GM21723 (cell line): ENCODE data around the gene PNKP.
A peak's percentile ranks its signal among the peaks of the same experiment; 100 is the strongest.

Experiments used
- ATAC-seq: cut with Tn5 transposase; IDR thresholded peaks from one replicate; pipeline ENCODE4 v1.9.1; 2021; ENCODE audit warnings: mild to moderate bottlenecking, moderate library complexity; ENCODE audit not compliant: unreplicated experiment

Gene PNKP

DNA sequence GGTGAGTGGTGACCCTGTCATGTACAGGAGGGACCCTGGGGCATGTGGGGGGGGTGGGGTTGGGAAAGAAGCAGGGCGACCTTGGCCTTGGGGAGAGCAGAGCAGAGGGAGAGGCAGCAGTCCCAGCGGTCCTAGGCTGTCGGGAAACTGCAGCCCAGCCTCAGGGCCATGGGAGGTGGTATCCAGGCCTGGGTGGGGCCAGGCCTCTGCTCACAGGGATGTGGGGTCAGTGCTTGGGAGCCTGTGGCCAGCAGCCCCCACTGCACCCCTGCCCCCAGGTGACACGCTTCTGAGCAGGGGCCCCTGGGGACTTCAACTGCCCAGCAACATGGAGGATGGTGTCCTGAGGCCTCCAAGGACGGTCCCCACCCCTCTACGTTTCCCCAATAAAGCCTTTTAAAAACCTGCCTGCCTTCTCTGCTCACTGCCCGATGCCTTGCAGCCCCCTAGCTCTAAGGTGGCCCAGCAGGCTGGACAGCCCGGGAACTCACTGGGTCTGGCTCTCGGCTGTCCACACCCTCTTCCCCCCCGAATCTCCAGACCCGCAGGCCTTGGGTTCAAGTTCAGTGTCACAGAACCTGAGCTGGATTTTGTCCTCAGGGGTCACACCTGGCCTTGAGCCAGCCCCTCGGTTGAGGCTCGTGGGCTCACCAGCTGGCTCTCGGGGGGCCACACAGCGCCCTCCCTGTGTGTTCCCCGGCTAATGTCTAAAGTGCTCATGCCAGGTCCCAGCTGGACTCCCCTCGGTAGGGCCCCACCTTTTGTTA is 6.9 kb downstream of the PNKP start:
- no peak for ATAC-seq

DNA sequence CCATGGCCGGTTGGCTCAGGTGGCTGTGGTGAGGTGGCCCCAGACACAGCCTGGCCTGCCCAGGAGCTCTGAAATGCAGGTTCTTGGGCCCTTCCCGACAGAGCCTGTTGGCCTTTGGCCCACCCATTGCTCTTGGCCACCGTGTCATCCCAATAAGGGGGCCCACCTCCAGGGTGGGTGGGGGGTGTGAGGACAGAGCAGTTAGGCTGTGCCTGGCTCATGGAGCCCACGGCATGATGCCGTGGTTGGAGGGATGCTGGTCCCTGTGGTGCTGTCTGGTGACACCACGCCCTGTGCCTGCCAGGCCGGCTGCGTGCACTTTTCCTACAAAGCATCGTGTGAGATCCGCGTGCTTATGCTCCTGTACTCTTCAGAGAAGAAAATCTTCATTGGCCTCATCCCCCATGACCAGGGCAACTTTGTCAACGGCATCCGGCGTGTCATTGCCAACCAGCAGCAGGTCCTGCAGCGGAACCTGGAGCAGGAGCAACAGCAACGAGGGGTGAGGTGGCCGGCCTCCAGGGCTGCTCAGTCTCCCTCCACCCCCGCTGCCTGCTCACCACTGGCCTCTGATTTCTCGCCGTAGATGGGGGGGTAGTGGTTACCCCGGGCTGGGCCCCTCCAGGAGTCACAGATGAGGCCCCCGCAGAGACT is 7.6 kb downstream of the PNKP start:
- ATAC-seq, result no peak

DNA sequence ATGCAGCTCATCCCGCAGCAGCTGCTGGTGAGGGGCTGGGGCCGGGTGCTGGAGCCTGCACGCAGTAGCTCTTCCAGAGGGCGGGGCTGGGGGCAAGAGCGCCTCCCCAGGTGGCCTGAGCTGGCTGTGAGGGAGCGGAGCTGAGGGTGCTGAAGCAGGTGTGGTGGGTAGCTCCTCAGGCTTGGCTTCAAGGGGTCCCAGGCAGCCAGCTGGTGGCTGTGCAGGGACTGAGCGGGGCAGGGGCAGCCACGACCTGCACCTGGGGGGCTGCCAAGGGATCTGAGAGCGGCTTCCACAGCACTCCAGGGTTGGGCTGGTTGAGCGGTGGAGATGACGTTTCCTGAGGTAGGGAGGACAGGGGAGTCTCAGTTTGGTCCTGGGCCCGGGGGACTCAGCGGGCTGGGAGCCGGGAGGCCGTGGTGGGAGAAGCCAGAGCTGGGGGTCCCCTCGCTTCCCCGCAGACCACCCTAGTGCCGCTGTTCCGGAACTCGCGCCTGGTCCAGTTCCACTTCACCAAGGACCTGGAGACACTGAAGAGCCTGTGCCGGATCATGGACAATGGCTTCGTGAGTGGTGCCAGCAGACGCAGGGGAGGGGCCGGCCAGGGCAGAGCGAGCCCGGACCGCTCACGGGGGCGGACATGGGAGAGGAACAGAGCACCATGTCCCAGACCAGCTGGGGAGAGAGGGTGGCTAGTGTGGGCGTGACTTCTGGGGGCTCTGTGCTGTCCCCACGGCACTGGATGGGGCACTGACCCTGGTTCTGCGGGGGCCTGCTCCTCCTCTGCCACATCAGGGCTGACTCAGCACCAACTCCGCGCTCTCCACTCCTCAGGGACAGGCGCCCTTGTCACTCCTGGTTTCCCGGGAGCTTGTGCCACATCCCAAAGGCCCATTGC is 9.0 kb downstream of the PNKP start:
- no peak for ATAC-seq

DNA sequence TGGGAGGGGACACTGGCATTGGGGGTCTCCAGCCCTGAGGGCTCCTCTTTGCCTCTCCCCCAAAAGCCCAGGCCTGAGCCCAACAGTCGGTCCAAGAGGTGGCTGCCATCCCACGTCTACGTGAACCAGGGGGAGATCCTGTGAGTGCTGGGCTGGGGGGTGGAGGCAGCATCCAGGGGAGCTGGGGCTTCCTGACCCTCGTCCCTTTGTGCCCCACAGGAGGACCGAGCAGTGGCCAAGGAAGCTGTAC is 9.6 kb downstream of the PNKP start:
- ATAC-seq, result no peak

DNA sequence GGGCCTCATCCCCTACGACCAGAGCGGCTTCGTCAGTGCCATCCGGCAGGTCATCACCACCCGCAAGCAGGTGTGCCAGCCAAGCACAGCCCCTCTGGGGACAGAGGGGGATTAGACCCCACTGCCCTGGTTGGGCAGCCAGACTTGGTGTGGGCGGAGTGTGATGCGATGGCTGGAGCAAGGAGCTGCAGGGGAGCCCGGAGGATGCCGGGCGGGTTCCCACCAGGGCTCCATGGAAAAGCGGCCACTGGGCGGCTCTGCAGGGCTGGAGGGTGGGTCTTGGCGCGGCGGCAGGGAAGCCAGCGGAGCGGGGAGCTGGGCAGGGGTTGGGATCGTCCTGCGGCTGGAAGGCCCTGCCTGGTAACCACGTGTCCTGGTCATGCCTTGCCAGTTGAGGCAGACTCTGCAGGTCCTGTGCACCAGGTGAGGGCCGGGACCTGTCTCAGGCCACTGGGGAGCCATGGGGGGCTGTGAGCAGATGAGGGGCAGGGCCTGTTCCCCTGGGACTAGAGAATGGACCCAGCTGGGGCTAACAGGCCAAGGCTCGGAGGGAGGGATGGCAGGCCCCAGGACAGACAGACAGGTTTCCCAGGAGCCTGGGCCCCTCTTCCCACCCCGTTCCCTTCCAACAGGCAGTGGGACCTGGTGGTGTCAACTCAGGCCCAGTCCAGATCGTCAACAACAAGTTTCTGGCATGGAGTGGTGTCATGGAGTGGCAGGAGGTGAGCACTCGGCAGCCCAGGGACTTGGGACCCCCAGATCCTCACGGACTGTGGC is 10.1 kb downstream of the PNKP start:
- ATAC-seq, result no peak

DNA sequence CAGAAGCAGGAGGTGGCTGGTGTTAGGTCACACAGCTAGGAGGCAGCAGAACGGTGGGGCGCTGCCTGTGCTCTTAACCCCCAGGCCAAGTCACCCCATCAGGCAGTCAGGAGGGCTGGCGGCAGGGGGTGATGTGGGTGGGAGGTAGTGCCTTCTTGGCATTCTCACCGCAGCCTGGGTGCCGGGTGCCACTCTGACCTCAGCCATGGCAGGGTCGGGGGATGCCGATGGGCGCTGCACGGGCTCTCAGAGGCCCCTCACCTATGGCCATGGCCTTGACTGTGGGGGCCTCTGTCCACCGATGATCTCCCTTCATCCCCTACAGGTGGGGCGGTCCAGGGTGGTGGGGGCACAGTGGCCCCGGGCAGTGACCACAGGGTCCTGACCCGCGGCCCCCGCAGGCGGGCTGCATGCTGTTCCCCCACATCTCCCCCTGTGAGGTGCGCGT is 10.8 kb downstream of the PNKP start:
- no peak for ATAC-seq

DNA sequence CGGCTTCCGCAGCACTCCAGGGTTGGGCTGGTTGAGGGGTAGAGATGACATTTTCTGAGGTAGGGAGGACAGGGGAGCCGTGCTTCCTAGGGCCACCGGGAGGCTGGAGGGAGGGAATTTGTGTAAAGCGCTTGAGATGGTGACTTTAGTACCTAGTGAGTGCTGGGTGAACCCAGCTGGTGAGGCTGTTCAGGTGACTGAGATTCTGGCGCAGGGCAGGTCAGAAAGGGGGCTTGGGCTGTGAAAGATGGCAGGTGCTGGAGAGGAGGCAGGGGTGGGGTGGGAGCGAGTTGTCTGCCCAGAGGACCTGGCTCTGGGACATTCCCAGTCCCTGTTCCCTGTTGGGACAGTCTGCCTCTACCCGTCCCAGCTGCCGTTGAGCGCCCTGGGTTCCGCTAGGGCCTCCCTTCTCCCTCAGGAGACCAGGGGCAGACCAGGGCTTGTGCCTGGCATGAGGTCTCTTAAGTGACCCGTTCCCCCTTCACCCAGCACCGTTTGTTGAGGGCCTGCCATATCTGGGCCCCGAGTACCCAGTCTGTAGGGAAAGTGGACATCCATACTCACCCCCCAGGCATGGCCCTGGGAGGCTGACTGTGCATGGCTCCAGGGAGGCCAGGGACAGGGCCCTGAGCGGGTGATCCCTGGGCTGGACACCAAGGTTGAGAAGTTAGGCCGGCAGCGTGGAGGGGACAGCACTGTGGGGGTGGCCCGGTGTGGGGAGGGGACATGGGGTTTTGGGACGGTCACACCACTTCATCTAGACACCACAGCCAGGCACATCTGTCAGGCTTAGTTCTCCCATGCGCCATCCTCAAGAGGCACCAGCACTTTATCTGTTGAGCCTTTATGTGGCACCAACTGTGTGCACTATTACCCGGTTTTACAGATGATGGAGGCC is 11.5 kb downstream of the PNKP start:
- no peak for ATAC-seq

DNA sequence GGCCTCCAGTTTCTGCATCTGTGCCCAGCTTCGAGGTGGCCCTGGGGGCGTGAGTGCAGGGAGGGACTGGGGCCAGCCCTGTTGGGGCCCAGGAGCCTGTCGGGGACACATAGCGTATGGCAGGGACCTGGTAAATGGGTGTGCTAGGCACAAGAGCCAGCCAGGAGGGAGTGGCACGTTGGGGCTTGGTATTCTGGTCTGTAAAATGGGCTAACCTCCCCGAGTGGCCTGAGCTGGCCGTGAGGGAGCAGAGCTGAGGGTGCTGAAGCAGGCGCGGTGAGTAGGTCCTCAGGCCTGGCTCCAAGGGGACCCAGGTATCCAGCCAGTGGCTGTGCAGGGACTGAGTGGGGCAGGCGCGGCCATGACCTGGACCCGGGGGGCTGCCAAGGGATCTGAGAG is 12.1 kb downstream of the PNKP start:
- ATAC-seq, result no peak

DNA sequence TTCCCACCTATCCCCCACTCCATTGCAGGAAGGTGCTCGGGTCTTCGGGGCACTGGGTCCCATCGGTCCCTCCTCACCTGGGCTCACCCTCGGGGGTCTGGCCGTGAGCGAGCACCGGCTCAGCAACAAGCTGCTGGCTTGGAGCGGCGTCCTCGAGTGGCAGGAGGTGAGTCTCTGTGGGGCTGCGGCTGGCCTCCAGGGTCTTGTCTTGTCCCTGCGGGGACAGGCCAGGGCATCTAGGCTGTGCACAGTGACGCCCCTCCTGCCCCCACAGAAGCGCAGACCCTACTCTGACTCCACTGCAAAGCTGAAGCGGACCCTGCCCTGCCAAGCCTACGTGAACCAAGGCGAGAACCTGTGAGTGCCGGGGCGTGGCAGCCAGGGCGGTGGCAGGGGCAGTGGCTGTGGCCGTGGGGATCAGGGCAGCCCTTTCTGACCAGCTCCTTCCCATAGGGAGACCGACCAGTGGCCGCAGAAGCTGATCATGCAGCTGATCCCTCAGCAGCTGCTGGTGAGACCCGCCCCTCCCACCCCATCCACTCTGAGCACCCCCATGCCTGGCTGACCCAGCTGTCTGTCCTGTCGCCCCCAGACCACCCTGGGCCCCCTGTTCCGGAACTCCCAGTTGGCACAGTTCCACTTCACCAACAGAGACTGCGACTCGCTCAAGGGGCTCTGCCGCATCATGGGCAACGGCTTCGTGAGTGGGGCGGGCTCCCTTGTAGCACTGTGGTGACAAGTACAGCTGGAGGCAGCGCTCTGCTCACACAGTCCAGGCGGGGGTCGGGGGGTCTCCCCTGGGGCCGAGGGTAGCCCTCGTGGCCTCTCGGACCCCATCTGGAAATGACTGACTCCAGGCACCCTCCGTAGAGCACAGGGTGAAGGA is 12.8 kb downstream of the PNKP start:
- ATAC-seq, result no peak

DNA sequence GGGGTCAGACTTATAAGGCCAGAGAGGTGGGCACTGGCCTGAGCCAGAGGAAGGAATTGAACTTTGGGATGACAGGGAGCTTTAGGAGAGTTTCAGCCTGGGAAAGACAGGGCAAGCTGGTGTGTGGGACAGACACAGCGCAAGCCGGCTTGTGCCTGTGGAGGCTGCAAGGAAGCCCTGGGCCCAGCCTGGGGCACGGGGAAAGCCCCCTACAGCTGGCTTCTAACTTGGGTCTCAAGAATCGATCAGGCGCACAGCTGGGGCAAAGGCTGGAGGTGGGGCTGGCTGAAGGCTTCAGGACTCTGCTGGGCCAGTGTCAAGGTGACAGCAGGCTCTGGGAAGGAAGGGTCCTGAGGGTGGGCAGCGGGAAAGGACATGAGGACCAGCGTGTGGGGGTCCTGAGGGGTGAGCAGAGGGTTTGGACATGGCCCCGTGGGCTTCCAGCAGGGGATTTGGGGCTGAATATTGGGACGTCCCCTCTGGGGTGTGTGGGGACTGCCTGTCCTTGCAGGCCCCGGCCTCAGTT is 13.5 kb downstream of the PNKP start:
- ATAC-seq, result no peak

DNA sequence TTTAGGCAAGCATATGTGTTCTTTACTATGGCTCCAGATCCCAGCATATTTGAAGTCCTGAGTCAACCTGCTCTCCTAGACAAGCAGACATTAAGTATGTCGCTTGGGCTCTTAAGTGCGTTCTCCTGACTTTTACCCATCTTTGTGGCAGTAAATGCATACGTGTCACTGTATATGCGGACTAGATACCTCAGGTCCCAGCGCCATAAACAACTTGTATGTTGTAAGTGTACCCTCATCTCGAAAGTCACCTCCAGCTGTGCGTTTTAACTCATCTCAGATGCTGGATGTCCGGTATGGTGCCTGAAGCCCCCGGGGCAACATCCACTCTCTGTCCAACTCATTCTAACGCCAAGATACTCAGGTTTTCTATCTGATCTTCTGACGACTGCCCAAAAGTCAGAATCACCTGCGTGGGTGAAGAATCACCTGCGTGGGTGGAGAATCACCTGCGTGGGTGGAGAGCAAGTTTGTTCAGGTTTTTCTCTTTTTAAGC is 14.7 kb downstream of the PNKP start:
- ATAC-seq, result no peak

DNA sequence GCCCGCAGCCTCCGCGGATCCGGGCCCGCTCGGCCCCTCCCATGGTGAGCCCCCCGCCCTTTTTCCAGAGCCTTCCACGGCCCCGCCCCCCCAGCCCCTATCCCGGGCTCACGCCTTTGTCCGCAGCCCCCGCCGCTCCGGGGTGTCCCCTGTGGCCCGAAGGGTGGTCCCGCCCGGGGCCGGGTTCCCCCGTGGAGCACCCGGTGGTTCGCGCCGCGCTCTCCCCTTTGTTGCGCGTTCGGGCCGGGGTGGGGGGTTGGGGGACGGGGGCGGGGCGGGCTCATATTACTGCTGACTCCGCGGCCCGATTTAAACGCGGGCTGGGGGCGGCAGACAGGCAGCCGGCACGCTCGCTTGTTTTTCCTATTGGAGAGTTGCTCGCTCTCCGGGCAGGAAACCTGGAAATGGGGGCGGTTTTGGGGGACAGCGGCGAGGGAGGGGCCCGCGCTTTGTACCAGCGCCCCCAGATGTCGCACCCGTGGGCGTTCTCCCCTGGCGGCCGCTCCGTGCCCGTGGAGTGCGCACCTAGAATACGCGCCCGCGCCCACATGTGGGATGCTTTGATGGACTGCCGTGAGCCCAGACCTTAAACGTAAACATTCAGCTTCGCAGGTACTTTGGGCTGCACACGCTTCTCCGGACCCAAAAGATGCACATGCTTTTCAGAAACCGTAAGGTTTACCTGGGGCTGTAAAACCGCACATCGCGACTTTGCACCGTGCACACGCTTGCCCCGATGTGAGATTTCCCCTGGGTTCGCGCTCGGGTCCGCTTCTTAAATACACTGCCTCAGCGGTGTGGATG is 15.7 kb downstream of the PNKP start:
- no peak for ATAC-seq

DNA sequence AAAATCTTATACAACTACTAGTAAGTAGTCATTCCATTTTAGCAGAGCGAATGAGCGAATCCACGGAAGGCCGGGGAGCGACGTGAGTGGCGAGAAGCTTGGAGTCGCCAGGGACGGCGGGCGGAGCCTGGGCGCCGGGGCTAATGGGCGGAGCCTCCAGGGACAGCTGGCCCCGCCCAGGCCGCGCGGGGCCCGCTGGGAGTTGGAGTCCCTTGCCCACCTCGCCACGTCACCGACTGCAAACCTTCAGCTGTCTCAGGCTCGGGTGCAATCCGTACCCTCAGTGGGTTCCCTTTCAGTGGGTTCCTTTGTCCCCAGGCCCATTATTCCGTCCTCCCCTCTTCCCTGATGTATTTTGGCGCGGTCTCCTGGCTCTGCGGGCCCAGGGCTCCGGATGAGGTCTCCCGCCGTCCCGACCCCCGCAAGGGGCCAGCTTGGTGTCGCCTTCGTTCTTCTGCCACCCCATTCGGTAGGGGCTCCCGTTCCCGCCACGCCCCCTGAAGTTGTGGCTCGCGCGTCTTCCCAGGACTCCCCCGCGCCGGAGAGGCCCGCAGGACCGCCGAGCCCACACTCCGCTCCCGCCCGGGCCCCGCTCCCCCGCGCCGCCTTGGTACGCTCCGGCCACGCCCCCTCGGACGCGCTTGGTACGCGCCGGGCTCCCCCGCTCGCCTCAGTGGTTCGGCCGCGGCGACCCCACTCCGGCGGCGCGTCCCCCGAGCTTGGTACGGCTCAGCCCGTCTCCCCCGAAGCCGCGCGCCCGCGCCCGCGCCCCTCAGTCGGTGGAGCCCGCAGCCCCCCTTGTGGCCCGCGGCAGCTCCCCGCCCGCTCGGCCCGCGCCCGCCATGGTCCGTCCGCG is 16.7 kb downstream of the PNKP start, which contains the start of gene PTOV1:
Gene PTOV1, plus strand, starts transcription at position 673 of the 856 bp plus-strand sequence.
- peak; percentile 67 for ATAC-seq

DNA sequence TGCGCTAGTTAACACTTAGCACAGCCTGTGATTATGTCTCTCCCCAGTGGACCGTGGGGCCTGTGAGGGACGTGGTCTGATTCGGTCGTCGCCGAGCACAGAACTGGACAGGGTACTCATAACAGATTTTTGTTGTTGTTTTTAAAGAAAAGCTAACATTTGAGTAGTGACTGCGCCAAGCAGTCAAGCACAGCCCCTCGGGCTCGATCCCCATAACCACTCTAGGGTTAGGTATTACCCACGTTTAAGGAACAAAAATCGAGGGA is 17.2 kb downstream of the PNKP start:
- peak; percentile 2 for ATAC-seq

DNA sequence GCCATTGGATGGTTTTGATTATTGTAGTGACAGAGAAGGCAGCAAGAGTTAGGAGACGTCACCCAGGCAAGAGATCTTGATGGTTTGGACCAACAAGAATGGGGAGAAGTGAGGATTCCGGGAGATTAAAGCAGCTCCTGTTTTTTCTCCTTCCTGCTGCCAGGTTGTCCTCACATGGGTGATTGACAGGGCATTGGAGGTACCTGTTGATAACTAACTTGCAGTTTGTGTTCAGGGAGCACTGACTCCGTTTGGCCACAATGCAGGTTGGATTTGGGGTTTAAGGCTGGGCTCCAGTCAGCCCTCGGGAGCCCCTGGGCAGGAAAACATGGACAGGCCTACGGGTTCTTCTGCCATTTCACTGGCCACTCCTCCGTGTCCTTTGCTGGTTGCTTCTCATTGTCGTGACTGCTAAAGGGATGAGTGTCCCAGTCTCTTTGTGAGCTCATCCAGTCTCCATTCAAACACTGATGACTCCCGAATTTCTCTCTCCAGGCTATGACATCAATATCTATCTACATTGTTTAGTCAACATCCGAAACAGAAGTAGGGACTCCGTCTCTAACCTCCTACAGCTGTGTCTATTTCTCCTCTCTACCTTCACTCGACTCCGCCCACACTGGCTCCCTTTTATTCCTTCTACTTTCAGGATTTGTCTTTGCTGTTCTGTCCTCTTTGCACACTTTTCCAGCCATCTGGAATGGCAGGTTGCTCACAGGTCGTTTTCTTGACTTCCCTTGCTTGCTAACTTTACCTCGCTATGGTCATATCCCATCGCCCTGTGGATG is 17.7 kb downstream of the PNKP start:
- no peak for ATAC-seq

DNA sequence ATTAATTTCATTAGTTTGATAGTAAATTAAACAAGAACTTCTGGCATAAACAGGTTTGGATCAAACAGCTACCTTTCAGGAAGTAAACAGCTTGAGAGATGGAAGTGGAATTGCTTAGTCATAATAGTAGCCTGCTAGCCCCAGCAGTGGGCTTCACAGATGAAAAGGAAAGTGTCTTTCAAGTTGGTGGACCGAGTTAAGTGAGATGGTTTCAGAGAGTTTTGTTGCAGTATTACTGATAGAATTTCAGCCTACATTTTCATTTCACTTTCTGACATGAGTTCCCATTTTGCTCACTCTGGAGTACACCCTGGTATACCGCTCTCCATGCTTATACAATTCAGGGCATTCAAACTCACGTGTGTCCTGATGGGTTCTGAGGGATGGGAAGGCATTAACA is 18.4 kb downstream of the PNKP start:
- no peak for ATAC-seq
